Left lung (tissue), 10 donors: Measurements from ENCODE around the gene LDB3. TPM values are rescaled to one million over a fixed set of nuclear protein-coding genes. Genes with fewer than 3 reads are reported as not detected.
A peak's percentile ranks its signal among the peaks of the same experiment; 100 is the strongest.

Experiments
- ATAC-seq: fragments of 200-7000 bp; cut with Tn5 transposase; one replicate; pipeline ENCODE4 v1.9.1; 2020; ENCODE audit warnings: moderate library complexity
- DNase-seq, 4 donors: peaks; one replicate each; pipeline ENCODE4 v3.0.0-alpha.2; 2013 to 2020
- H3K27ac ChIP-seq, 2 donors: fragments of 200-600 bp; sonication (generic) in 1 of 2; one replicate each; pipeline versions ENCODE4 v1.5.0 to v1.8.0; 2020 to 2021
- H3K27me3 ChIP-seq, 2 donors: fragments of 200-600 bp; sonication (generic) in 1 of 2; one replicate each; pipeline versions ENCODE4 v1.5.0 to v1.8.0; 2020 to 2021
- H3K36me3 ChIP-seq, 2 donors: fragments of 200-600 bp; sonication (generic) in 1 of 2; one replicate each; pipeline versions ENCODE4 v1.5.0 to v1.8.0; 2020 to 2021
- H3K4me1 ChIP-seq, 2 donors: fragments of 200-600 bp; one replicate each; pipeline ENCODE4 v1.8.0; 2021
- H3K4me3 ChIP-seq, 2 donors: fragments of 200-600 bp; sonication (generic) in 1 of 2; one replicate each; pipeline versions ENCODE4 v1.5.0 to v1.8.0; 2020 to 2021; ENCODE audit warnings: mild to moderate bottlenecking in 1 of 2
- H3K9me3 ChIP-seq, 2 donors: fragments of 200-600 bp; sonication (generic) in 1 of 2; one replicate each; pipeline versions ENCODE4 v1.5.0 to v1.8.0; 2020 to 2021
- CTCF ChIP-seq, 2 donors: fragments of 200-600 bp; sonication (generic) in 1 of 2; IDR thresholded peaks; one replicate each; pipeline versions ENCODE4 v1.5.0 to v1.8.0; 2021; ENCODE audit warnings: antibody characterized with exemption in 2 of 2
- intact Hi-C, 2 donors: fragments of 100-400 bp; cut with DNase I; formaldehyde crosslinking; loops; one replicate each; pipeline versions ENCODE4 v1.11.2 to v1.14.2; 2022
- polyA plus RNA-seq, 6 donors: library from polyadenylated mRNA; unstranded; fragments of 120-200 nt; gene quantifications; one replicate each; pipeline ENCODE4 v1.2.1, GENCODE V29; 2013; ENCODE audit not compliant: insufficient read length in 6 of 6
- total RNA-seq, 2 donors: library from RNA; stranded (reverse); fragmentation: NEBNext Ultra II Directional; extraction: Animal tissue kit (Norgen Biotek cat#: 25700); gene quantifications; one replicate each; pipeline ENCODE4 v1.2.1, GENCODE V29; 2021
- donor health status: DM: no; HTN: yes; CAD: no.
- donor health status: DM: no; HTN: no; CAD: no.

The LDB3 gene
- total and polyA plus RNA-seq, 8 donors = 1.1 to 2.7 (median 1.3) TPM

DNA sequence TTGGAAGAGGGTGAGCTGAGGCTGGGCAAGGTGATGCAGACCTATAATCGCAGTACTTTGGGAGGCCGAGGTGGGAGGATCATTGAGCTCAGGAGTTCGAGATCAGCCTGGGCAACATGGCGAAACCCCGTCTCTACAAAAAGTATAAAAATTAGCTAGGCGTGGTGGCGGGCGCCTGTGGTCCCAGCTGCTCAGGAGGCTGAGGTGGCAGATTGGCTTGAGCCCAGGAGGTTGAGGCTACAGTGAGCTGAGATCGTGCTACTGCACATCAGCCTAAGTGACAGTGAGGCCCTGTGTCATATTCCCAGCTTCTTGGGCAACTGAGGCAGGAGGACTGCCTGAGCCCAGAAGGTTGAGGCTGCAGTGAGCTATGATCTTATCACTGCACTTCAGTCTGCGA lies 101.7 kb downstream of the LDB3 start:
- H3K27me3 ChIP-seq = peaks cover 0 to 38% of the 10 kb centered on the region in 2 donors
- TF ChIP-seq CTCF (IDR thresholded peaks at IDR 0.05) = no peak
- no peaks in the 10 kb centered on the region for H3K36me3 ChIP-seq
- H3K4me3 ChIP-seq = no peak overlapping the region
- ATAC-seq (no peak), DNase-seq (no peak)
- H3K9me3 ChIP-seq = no peaks in the 10 kb centered on the region
- H3K4me1 ChIP-seq = peaks cover 0 to 6% of the 10 kb centered on the region in 2 donors
- H3K27ac ChIP-seq = no peak overlapping the region
- intact Hi-C loops = no loop called here

DNA sequence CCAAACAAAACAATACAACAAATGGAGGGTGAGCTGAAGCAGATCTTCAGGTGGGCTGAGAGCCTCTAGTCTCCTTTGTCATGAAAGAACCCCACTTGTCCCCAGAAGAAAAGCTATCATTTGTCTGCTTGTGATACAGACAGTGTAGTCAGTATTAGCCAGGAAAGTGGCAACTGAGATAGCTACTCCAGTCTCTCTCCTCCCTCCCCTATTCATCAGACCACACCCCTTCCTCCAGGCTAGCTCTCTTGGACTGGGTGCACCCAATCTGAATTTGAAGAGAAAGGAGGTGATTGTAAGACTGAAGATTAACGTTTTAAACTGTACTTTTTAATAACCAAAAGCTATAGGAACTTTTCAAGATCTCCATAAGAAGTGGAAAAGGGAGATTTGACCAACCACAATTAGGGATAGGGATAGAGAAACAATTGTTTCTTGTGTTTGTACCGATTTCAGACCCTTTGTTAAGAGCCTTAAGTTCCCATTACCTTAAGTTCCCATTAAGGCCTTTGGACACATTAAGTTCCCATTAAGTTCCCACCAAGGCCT lies 102.2 kb downstream of the LDB3 start:
- TF ChIP-seq CTCF (IDR thresholded peaks at IDR 0.05) = no peak
- Histone ChIP-seq H3K9me3 (no peaks in the 10 kb centered on the region), H3K4me3 (no peak overlapping the region), H3K27ac (no peak overlapping the region), H3K27me3 (peaks cover 0 to 38% of the 10 kb centered on the region in 2 donors), H3K36me3 (no peaks in the 10 kb centered on the region), H3K4me1 (peaks cover 0 to 4% of the 10 kb centered on the region in 2 donors)
- ATAC-seq (peak; percentile 81), DNase-seq (no peak)
- intact Hi-C loops = no loop called here

- Histone ChIP-seq H3K27me3 (peaks cover 0 to 15% of the 10 kb centered on the region in 2 donors), H3K4me3 (no peak overlapping the region), H3K9me3 (no peaks in the 10 kb centered on the region), H3K36me3 (no peaks in the 10 kb centered on the region), H3K4me1 (peaks cover 0 to 3% of the 10 kb centered on the region in 2 donors), H3K27ac (no peak overlapping the region)
- intact Hi-C loops = no loop called here
- ATAC-seq (no peak), DNase-seq (peak in 2 of 4 donors; percentile 45 to 67)
- no peak for TF ChIP-seq CTCF (IDR thresholded peaks at IDR 0.05)
Measured at GRCh38 chr10:86773498-86773897, 105.2 kb downstream of the LDB3 start.

GRCh38 chr10:86775056-86775869 lies 107.0 kb downstream of the LDB3 start:
- H3K9me3 ChIP-seq = no peaks in the 10 kb centered on the region
- no peak overlapping the region for H3K27ac ChIP-seq
- H3K27me3 ChIP-seq = peaks cover 0 to 7% of the 10 kb centered on the region in 2 donors
- no peak for TF ChIP-seq CTCF (IDR thresholded peaks at IDR 0.05)
- H3K4me3 ChIP-seq = no peak overlapping the region
- DNase-seq (no peak), ATAC-seq (peak; percentile 59)
- H3K4me1 ChIP-seq = peaks cover 0 to 3% of the 10 kb centered on the region in 2 donors
- intact Hi-C loops = no loop called here
- H3K36me3 ChIP-seq = no peaks in the 10 kb centered on the region

- Histone ChIP-seq H3K27me3 (peaks cover 0 to 6% of the 10 kb centered on the region in 2 donors), H3K36me3 (no peaks in the 10 kb centered on the region), H3K9me3 (no peaks in the 10 kb centered on the region), H3K4me3 (no peak overlapping the region), H3K27ac (no peak overlapping the region), H3K4me1 (peaks cover 0 to 3% of the 10 kb centered on the region in 2 donors)
- intact Hi-C loops = no loop called here
- TF ChIP-seq CTCF (IDR thresholded peaks at IDR 0.05) = no peak
- no peak for DNase-seq
- ATAC-seq = peak; percentile 53
Measured at GRCh38 chr10:86775870-86776180, 107.5 kb downstream of the LDB3 start.
